Endothelial cell (in vitro differentiated cells): Measurements from ENCODE around the gene KLRC2. TPM values are rescaled to one million over a fixed set of nuclear protein-coding genes. Genes with fewer than 3 reads are reported as not detected.
"Not testable (repeated sequence)": the region's sequence is repeated elsewhere in the genome, so short reads cannot be mapped to it uniquely, and the experiment has no call there.

Experiments
- DNase-seq: peaks from one replicate; pipeline ENCODE4 v3.0.0; 2021; ENCODE audit warnings: low spot score
- H3K27ac Mint-ChIP-seq: one replicate; pipeline ENCODE4 v1.8.0; 2021; ENCODE audit warnings: mixed read lengths, inconsistent platforms; ENCODE audit not compliant: unreplicated experiment
- H3K27me3 Mint-ChIP-seq: one replicate; pipeline ENCODE4 v1.8.0; 2021; ENCODE audit warnings: mild to moderate bottlenecking, moderate library complexity, mixed read lengths, inconsistent platforms; ENCODE audit not compliant: unreplicated experiment
- H3K36me3 Mint-ChIP-seq: one replicate; pipeline ENCODE4 v1.8.0; 2021; ENCODE audit warnings: mild to moderate bottlenecking, low read depth, mixed read lengths, inconsistent platforms; ENCODE audit not compliant: unreplicated experiment
- H3K4me1 Mint-ChIP-seq: one replicate; pipeline ENCODE4 v1.8.0; 2021; ENCODE audit warnings: mild to moderate bottlenecking, mixed read lengths, inconsistent platforms; ENCODE audit not compliant: unreplicated experiment
- H3K4me3 Mint-ChIP-seq: one replicate; pipeline ENCODE4 v1.8.0; 2021; ENCODE audit warnings: mild to moderate bottlenecking, mixed read lengths, inconsistent platforms; ENCODE audit not compliant: unreplicated experiment
- H3K9me3 Mint-ChIP-seq: one replicate; pipeline ENCODE4 v1.8.0; 2021; ENCODE audit warnings: mixed read lengths, inconsistent platforms; ENCODE audit not compliant: unreplicated experiment
- CTCF ChIP-seq: fragments of 200-600 bp; sonication (generic); IDR thresholded peaks from one replicate; pipeline ENCODE4 v1.5.0; 2021; ENCODE audit warnings: antibody characterized with exemption; ENCODE audit not compliant: unreplicated experiment
- total RNA-seq: library from RNA; stranded (reverse); fragmentation: NEBNext Ultra II Directional; extraction: Animal tissue kit (Norgen Biotek cat#: 25700); gene quantifications from one replicate; pipeline ENCODE4 v1.2.1, GENCODE V29; 2021; ENCODE audit not compliant: unreplicated experiment

KLRC2 gene
- total RNA-seq, 1 donor from 2014 or later = not detected

GRCh38 chr12:10425938-10426337 lies 9.9 kb downstream of the KLRC2 start:
- not testable (repeated sequence) for DNase-seq, H3K27ac Mint-ChIP-seq, H3K4me1 Mint-ChIP-seq, H3K36me3 Mint-ChIP-seq, H3K9me3 Mint-ChIP-seq, H3K4me3 Mint-ChIP-seq, H3K27me3 Mint-ChIP-seq

- not testable (repeated sequence) for H3K4me3 Mint-ChIP-seq, H3K36me3 Mint-ChIP-seq, H3K27ac Mint-ChIP-seq, H3K9me3 Mint-ChIP-seq, H3K4me1 Mint-ChIP-seq, DNase-seq, H3K27me3 Mint-ChIP-seq
Measured at GRCh38 chr12:10424260-10424899, 11.4 kb downstream of the KLRC2 start.

- H3K27ac Mint-ChIP-seq, DNase-seq, H3K4me3 Mint-ChIP-seq, H3K36me3 Mint-ChIP-seq, H3K4me1 Mint-ChIP-seq, H3K27me3 Mint-ChIP-seq, H3K9me3 Mint-ChIP-seq: not testable (repeated sequence)
Measured at GRCh38 chr12:10422159-10422558, 13.7 kb downstream of the KLRC2 start.

- not testable (repeated sequence) for H3K4me1 Mint-ChIP-seq, H3K27ac Mint-ChIP-seq, DNase-seq, H3K27me3 Mint-ChIP-seq, H3K4me3 Mint-ChIP-seq, H3K9me3 Mint-ChIP-seq, H3K36me3 Mint-ChIP-seq
Measured at GRCh38 chr12:10420334-10420733, 15.5 kb downstream of the KLRC2 start, which contains the start of gene KLRC3. Gene KLRC3, minus strand, starts transcription at chr12:10420595. Its CDS starts 45 bp downstream, at chr12:10420550.

GRCh38 chr12:10409392-10409791 lies 26.4 kb downstream of the KLRC2 start, which contains the start of gene KLRC4:
Gene KLRC4, minus strand, starts transcription at chr12:10409757. Its CDS starts 182 bp downstream, at chr12:10409575.
- no peak for DNase-seq
- TF ChIP-seq CTCF = no peak
- Mint-ChIP-seq H3K27me3 (no peaks in the 10 kb centered on the region), H3K9me3 (no peaks in the 10 kb centered on the region), H3K27ac (no peak within 1 kb of the TSS), H3K4me3 (no peak within 1 kb of the TSS), H3K4me1 (peaks cover 6% of the 10 kb centered on the region), H3K36me3 (no peaks in the 10 kb centered on the region)

- Mint-ChIP-seq H3K27me3 (no peaks in the 10 kb centered on the region), H3K4me3 (no peak overlapping the region), H3K27ac (no peak overlapping the region), H3K4me1 (peaks cover 6% of the 10 kb centered on the region), H3K9me3 (no peaks in the 10 kb centered on the region), H3K36me3 (no peaks in the 10 kb centered on the region)
- no peak for DNase-seq
- no peak for TF ChIP-seq CTCF
Measured at GRCh38 chr12:10408842-10409241, 27.0 kb downstream of the KLRC2 start.

- H3K27me3 Mint-ChIP-seq = no peaks in the 10 kb centered on the region
- TF ChIP-seq CTCF = no peak
- no peak overlapping the region for H3K4me3 Mint-ChIP-seq
- H3K27ac Mint-ChIP-seq = no peak overlapping the region
- no peak for DNase-seq
- no peaks in the 10 kb centered on the region for H3K36me3 Mint-ChIP-seq
- peaks cover 6% of the 10 kb centered on the region for H3K4me1 Mint-ChIP-seq
- no peaks in the 10 kb centered on the region for H3K9me3 Mint-ChIP-seq
Measured at GRCh38 chr12:10406725-10407124, 29.1 kb downstream of the KLRC2 start.
